Colonic mucosa (tissue), 4 donors: ENCODE measurements around the gene FADS6. TPM values are rescaled to one million over a fixed set of nuclear protein-coding genes. Genes with fewer than 3 reads are reported as not detected.

Source experiments
- DNase-seq: peaks from one replicate; pipeline ENCODE4 v3.0.0-alpha.2; 2020
- H3K27ac ChIP-seq: fragments of 200-600 bp; one replicate; pipeline ENCODE4 v1.8.0; 2021
- H3K27me3 ChIP-seq: fragments of 200-600 bp; one replicate; pipeline ENCODE4 v1.8.0; 2021
- H3K36me3 ChIP-seq: fragments of 200-600 bp; one replicate; pipeline ENCODE4 v1.8.0; 2021
- H3K4me1 ChIP-seq: fragments of 200-600 bp; one replicate; pipeline ENCODE4 v1.8.0; 2021; ENCODE audit warnings: mild to moderate bottlenecking
- H3K4me3 ChIP-seq: fragments of 200-600 bp; one replicate; pipeline ENCODE4 v1.8.0; 2021
- H3K9ac ChIP-seq, 2 donors: one replicate each; pipeline ENCODE4 v1.7.0; 2013; ENCODE audit warnings: control low read depth in 2 of 2, low read depth in 2 of 2, low read length in 2 of 2
- H3K9me3 ChIP-seq: fragments of 200-600 bp; one replicate; pipeline ENCODE4 v1.8.0; 2021
- intact Hi-C: fragments of 100-400 bp; cut with DNase I; formaldehyde crosslinking; loops from one replicate; pipeline ENCODE4 v1.14.1; 2022
- total RNA-seq, 2 donors: library from RNA; stranded (reverse); fragmentation: NEBNext Ultra II Directional in 1 of 2; extraction: Animal tissue kit (Norgen Biotek cat#: 25700) in 1 of 2; gene quantifications; one replicate each; pipeline ENCODE4 v1.2.1, GENCODE V29; 2021
- TF ChIP-seq, protein P1 (sequence below): fragments of 200-600 bp; IDR thresholded peaks from one replicate; pipeline ENCODE4 v1.8.0; 2022; ENCODE audit warnings: antibody characterized with exemption, mild to moderate bottlenecking
- donor health status: healthy.
- donor health status: DM: no; HTN: no; CAD: no.
- donor health status: DM: no; HTN: no; CAD: no.

FADS6 gene
- total RNA-seq, 2 donors from 2014 or later, result 0.30 to 18.4 TPM

DNA sequence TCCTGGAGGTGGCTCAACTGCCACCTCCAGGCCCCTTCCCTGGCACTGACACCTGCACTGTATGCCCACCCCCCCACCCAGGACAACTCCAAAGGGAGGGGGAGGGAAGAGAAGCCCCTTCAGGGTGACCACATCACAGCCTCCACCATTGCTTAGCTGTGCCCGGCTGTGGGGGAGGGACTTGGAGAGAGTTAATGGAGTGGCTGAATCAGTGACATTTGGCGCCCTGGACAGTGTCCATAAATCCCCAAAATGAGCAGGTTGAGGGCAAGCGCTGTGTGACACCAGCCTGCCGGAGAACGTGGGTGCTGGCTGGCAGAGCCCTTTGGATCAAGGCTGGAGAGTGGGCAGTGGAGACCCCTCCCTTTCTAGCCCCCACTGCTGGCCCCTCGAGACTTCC, 28.7 kb upstream of the FADS6 start:
- Histone ChIP-seq H3K4me1 (peaks cover 12% of the 10 kb centered on the region), H3K9me3 (no peaks in the 10 kb centered on the region), H3K27me3 (peaks cover 68% of the 10 kb centered on the region), H3K4me3 (no peak overlapping the region), H3K9ac (no peak overlapping the region), H3K27ac (no peak overlapping the region), H3K36me3 (no peaks in the 10 kb centered on the region)
- TF ChIP-seq, protein P1, sequence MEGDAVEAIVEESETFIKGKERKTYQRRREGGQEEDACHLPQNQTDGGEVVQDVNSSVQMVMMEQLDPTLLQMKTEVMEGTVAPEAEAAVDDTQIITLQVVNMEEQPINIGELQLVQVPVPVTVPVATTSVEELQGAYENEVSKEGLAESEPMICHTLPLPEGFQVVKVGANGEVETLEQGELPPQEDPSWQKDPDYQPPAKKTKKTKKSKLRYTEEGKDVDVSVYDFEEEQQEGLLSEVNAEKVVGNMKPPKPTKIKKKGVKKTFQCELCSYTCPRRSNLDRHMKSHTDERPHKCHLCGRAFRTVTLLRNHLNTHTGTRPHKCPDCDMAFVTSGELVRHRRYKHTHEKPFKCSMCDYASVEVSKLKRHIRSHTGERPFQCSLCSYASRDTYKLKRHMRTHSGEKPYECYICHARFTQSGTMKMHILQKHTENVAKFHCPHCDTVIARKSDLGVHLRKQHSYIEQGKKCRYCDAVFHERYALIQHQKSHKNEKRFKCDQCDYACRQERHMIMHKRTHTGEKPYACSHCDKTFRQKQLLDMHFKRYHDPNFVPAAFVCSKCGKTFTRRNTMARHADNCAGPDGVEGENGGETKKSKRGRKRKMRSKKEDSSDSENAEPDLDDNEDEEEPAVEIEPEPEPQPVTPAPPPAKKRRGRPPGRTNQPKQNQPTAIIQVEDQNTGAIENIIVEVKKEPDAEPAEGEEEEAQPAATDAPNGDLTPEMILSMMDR, result no peak
- intact Hi-C loops, result no loop called here
- no peak for DNase-seq

DNA sequence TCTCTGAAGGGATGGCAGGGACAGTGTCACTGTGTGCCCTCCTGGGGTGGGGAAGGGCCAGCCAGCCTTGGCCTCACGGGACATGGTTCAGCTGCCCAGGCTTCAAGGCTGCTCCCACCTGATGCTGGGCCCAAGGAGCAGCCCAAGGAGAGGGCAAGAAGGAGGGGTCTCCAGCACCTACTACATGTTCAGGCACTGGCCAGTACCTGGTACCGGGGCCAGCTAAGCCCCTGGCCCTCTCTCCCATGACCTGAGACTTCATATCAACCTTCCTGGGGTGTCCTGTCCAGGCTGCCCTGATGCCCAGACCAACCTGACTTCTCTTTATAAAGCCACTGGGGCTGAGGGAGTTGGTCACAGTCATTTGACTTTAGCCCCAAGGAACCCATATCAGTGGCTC, 28.3 kb upstream of the FADS6 start:
- Histone ChIP-seq H3K27me3 (peaks cover 65% of the 10 kb centered on the region), H3K4me3 (no peak overlapping the region), H3K36me3 (no peaks in the 10 kb centered on the region), H3K4me1 (peaks cover 12% of the 10 kb centered on the region), H3K9me3 (no peaks in the 10 kb centered on the region), H3K9ac (no peak overlapping the region), H3K27ac (no peak overlapping the region)
- DNase-seq, result no peak
- intact Hi-C loops, result no loop called here
- TF ChIP-seq, protein P1, result no peak

DNA sequence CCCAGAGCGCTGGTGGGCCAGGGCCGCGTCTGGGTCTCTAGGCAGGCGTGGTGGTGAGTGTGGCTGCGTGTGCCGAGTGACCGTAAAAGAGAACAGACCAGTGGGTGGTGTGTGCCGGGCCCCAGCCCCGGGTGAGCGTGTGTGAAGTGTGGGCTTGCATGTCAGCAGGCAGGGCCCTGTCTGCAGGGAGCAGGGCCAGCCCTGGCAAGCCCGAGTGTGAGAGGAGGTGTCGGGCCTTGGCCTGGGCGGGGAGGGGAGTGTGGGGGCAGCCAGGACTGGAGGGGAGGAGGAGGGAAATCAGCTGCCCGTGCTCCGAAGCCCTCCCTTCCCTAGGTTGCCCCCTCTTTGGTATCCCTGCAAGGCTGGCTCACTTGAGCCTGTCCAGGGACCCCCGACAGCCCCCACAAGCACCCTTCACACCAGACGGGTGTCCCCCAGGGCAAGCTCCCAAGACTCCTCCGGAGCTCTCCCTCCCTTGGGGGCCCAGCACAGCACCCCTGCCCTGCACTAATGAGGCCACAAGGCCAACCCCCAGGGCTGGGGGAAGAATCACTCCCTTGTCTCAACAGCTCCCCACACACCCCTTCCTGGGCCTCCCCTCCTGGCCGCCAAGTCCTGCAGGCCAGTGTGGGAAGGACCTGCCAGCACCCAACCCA, 27.7 kb upstream of the FADS6 start:
- Histone ChIP-seq H3K27me3 (peaks cover 63% of the 10 kb centered on the region), H3K4me1 (peaks cover 12% of the 10 kb centered on the region), H3K27ac (no peak overlapping the region), H3K9ac (no peak overlapping the region), H3K9me3 (no peaks in the 10 kb centered on the region), H3K4me3 (no peak overlapping the region), H3K36me3 (no peaks in the 10 kb centered on the region)
- TF ChIP-seq, protein P1, result no peak
- no peak for DNase-seq
- intact Hi-C loops, result no loop called here

DNA sequence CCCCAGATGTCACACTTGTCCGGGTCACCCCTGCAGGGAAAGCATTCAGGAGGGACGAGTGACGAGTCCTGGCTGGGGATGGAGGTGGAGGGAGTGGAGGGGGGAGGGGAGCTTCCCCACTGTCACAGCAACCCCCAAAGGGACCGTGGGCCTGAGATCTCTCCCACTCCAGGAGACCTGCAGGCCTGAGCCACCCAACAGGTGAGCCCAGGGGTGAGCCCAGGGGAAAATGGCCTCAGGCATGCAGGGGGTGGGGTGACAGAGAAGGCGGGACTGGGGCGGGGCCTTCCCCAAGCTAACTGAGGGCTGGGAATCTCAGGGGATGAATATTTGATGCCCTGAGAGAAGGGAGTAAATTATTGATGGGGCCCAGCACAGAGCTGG, 27.2 kb upstream of the FADS6 start:
- no peak overlapping the region for H3K4me3 ChIP-seq
- no peak for DNase-seq
- intact Hi-C loops, result no loop called here
- no peaks in the 10 kb centered on the region for H3K9me3 ChIP-seq
- H3K36me3 ChIP-seq, result no peaks in the 10 kb centered on the region
- H3K9ac ChIP-seq, result no peak overlapping the region
- H3K27me3 ChIP-seq, result peaks cover 58% of the 10 kb centered on the region
- peaks cover 12% of the 10 kb centered on the region for H3K4me1 ChIP-seq
- TF ChIP-seq, protein P1, result no peak
- no peak overlapping the region for H3K27ac ChIP-seq

DNA sequence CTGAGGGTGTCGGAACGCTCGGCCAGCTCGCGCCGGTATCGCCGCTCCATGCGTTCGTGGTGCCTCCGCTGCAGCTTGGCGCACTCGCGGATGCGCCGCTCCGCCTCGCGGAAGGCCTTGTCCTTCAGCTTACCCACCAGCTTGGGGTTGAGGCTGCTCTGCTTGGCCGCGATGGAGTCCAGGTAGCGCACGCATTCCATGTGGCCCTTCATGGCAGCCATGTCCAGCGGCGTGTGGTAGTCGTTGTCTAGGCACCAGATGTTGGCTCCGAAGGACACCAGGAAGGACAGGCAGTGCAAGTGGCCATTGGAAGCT, 26.8 kb upstream of the FADS6 start:
- TF ChIP-seq, protein P1, result no peak
- Histone ChIP-seq H3K9me3 (no peaks in the 10 kb centered on the region), H3K9ac (no peak overlapping the region), H3K4me1 (peaks cover 12% of the 10 kb centered on the region), H3K36me3 (no peaks in the 10 kb centered on the region), H3K27me3 (peaks cover 57% of the 10 kb centered on the region), H3K27ac (no peak overlapping the region), H3K4me3 (no peak overlapping the region)
- DNase-seq, result no peak
- intact Hi-C loops, result no loop called here
